AG10803 (cell line): ENCODE results near the gene CBX8.

ENCODE experiments used
- DNase-seq: peaks from one replicate; pipeline ENCODE4 v3.0.0; 2010; ENCODE audit warnings: low read depth
- H3K4me3 ChIP-seq: 2 replicates; pipeline ENCODE4 v1.5.1; 2011; ENCODE audit warnings: mild to moderate bottlenecking, low read length, control low read depth
- CTCF ChIP-seq: conservative IDR thresholded peaks from 2 replicates; pipeline ENCODE4 v1.5.1; 2011; ENCODE audit warnings: mild to moderate bottlenecking, low read length, control low read depth, inconsistent platforms

Gene CBX8

GRCh38 chr17:79812353-79813258 is 15.7 kb upstream of the CBX8 start:
- DNase-seq: no peak
- no peak overlapping the region for H3K4me3 ChIP-seq
- no peak for TF ChIP-seq CTCF

GRCh38 chr17:79811868-79812352 is 15.0 kb upstream of the CBX8 start:
- DNase-seq: no peak
- H3K4me3 ChIP-seq: no peak overlapping the region
- no peak for TF ChIP-seq CTCF

- DNase-seq: no peak
- no peak overlapping the region for H3K4me3 ChIP-seq
- peak; percentile 37 for TF ChIP-seq CTCF
These were observed 14.4 kb upstream of the CBX8 start for GRCh38 chr17:79811011-79811867.

GRCh38 chr17:79810130-79811010 is 13.5 kb upstream of the CBX8 start:
- DNase-seq: peak; percentile 42
- no peak for TF ChIP-seq CTCF
- H3K4me3 ChIP-seq: no peak overlapping the region

GRCh38 chr17:79809530-79810129 is 12.8 kb upstream of the CBX8 start:
- no peak for DNase-seq
- H3K4me3 ChIP-seq: no peak overlapping the region
- no peak for TF ChIP-seq CTCF
